ENCODE measurements around the gene FADS2. TPM values are rescaled to one million over a fixed set of nuclear protein-coding genes. Genes with fewer than 3 reads are reported as not detected.

Gene FADS2
- total and polyA plus RNA-seq, 4 donors = 44.5 to 165 (median 78.8) TPM

- ATAC-seq (ENCODE audit: insufficient read depth, low FRiP score) = no peak
- peaks cover 0 to 10% (median 5%) of the 10 kb centered on the region in 4 donors for H3K36me3 ChIP-seq (ENCODE audit: control insufficient read depth in 4 of 4, insufficient read depth in 4 of 4, low read length in 4 of 4)
- TF ChIP-seq CTCF (IDR thresholded peaks at IDR 0.05; ENCODE audit: control extremely low read depth, extremely low read depth) = no peak
- no peaks in the 10 kb centered on the region for H3K27me3 ChIP-seq (ENCODE audit: control insufficient read depth in 3 of 3, insufficient read depth in 3 of 3, low read length in 2 of 3)
- 81 to 97% methylated on average over 6 of the region's 6 CpGs for WGBS, 2 donors
- H3K4me1 ChIP-seq (ENCODE audit: control insufficient read depth in 5 of 5, insufficient read depth in 5 of 5, low read length in 5 of 5) = peaks cover 0 to 7% (median 0%) of the 10 kb centered on the region in 5 donors
- DNase-seq = no peak
- H3K27ac ChIP-seq (ENCODE audit: low read depth in 1 of 2, low read length in 1 of 2) = no peak overlapping the region
- H3K4me3 ChIP-seq = no peak overlapping the region
- no peak overlapping the region for H3K9ac ChIP-seq (ENCODE audit: insufficient read depth in 1 of 2, low read length in 2 of 2)
- no peaks in the 10 kb centered on the region for H3K9me3 ChIP-seq (ENCODE audit: control insufficient read depth in 4 of 4, insufficient read depth in 3 of 4, low read length in 3 of 4)
These were observed 54.8 kb downstream of the FADS2 start for GRCh38 chr11:61882879-61883278.

- H3K9ac ChIP-seq (ENCODE audit: insufficient read depth in 1 of 2, low read length in 2 of 2) = no peak overlapping the region
These were observed 55.2 kb downstream of the FADS2 start for GRCh38 chr11:61883327-61883726.

GRCh38 chr11:61883947-61884346 is 55.8 kb downstream of the FADS2 start:
- Histone ChIP-seq H3K4me1 (ENCODE audit: control insufficient read depth in 5 of 5, insufficient read depth in 5 of 5, low read length in 5 of 5) (peaks cover 0 to 7% (median 0%) of the 10 kb centered on the region in 5 donors), H3K36me3 (ENCODE audit: control insufficient read depth in 4 of 4, insufficient read depth in 4 of 4, low read length in 4 of 4) (peaks cover 0 to 8% (median 2%) of the 10 kb centered on the region in 4 donors), H3K9ac (ENCODE audit: insufficient read depth in 1 of 2, low read length in 2 of 2) (no peak overlapping the region), H3K27me3 (ENCODE audit: control insufficient read depth in 3 of 3, insufficient read depth in 3 of 3, low read length in 2 of 3) (no peaks in the 10 kb centered on the region), H3K4me3 (no peak overlapping the region), H3K9me3 (ENCODE audit: control insufficient read depth in 4 of 4, insufficient read depth in 3 of 4, low read length in 3 of 4) (no peaks in the 10 kb centered on the region), H3K27ac (ENCODE audit: low read depth in 1 of 2, low read length in 1 of 2) (no peak overlapping the region)
- ATAC-seq (ENCODE audit: insufficient read depth, low FRiP score) = no peak
- WGBS, 2 donors = 88 to 92% methylated on average over 5 of the region's 5 CpGs
- TF ChIP-seq CTCF (IDR thresholded peaks at IDR 0.05; ENCODE audit: control extremely low read depth, extremely low read depth) = no peak
- DNase-seq = no peak

More at GRCh38 chr11:61883327-61883726, 55.2 kb downstream of the FADS2 start:
- TF ChIP-seq CTCF (IDR thresholded peaks at IDR 0.05; ENCODE audit: control extremely low read depth, extremely low read depth) = no peak
- Histone ChIP-seq H3K4me1 (ENCODE audit: control insufficient read depth in 5 of 5, insufficient read depth in 5 of 5, low read length in 5 of 5) (peaks cover 0 to 7% (median 0%) of the 10 kb centered on the region in 5 donors), H3K4me3 (no peak overlapping the region), H3K36me3 (ENCODE audit: control insufficient read depth in 4 of 4, insufficient read depth in 4 of 4, low read length in 4 of 4) (peaks cover 0 to 10% (median 5%) of the 10 kb centered on the region in 4 donors), H3K9me3 (ENCODE audit: control insufficient read depth in 4 of 4, insufficient read depth in 3 of 4, low read length in 3 of 4) (no peaks in the 10 kb centered on the region), H3K27ac (ENCODE audit: low read depth in 1 of 2, low read length in 1 of 2) (no peak overlapping the region), H3K27me3 (ENCODE audit: control insufficient read depth in 3 of 3, insufficient read depth in 3 of 3, low read length in 2 of 3) (no peaks in the 10 kb centered on the region)
- ATAC-seq (ENCODE audit: insufficient read depth, low FRiP score) = no peak
- 95 to 96% methylated on average over 10 of the region's 10 CpGs for WGBS, 2 donors
- no peak for DNase-seq
